GM12864 (cell line): ENCODE results near the gene CDX1.

Source experiments
- DNase-seq: peaks from one replicate; pipeline ENCODE4 v3.0.0-alpha.2; 2011; ENCODE audit warnings: low read depth
- H3K4me3 ChIP-seq: 2 replicates; pipeline ENCODE4 v1.5.1; 2011; ENCODE audit warnings: mild to moderate bottlenecking, low read depth, low read length, control low read depth
- CTCF ChIP-seq: IDR thresholded peaks from 2 replicates; pipeline ENCODE4 v1.5.1; 2011; ENCODE audit warnings: low read depth, mild to moderate bottlenecking, moderate library complexity, low read length, control low read depth, inconsistent platforms; ENCODE audit errors: missing control alignments

CDX1 gene

GRCh38 chr5:150163035-150163434 is 3.5 kb upstream of the CDX1 start:
- no peak for TF ChIP-seq CTCF
- DNase-seq, result no peak
- no peak overlapping the region for H3K4me3 ChIP-seq

- DNase-seq, result no peak
- H3K4me3 ChIP-seq, result no peak overlapping the region
- TF ChIP-seq CTCF, result no peak
Measured at GRCh38 chr5:150163547-150164059, 3.0 kb upstream of the CDX1 start.

- TF ChIP-seq CTCF, result no peak
- H3K4me3 ChIP-seq, result no peak overlapping the region
- no peak for DNase-seq
Measured at GRCh38 chr5:150164211-150164980, 2.2 kb upstream of the CDX1 start.

GRCh38 chr5:150166037-150166649 is 435 bp upstream of the CDX1 start:
- no peak overlapping the region for H3K4me3 ChIP-seq
- DNase-seq, result no peak
- no peak for TF ChIP-seq CTCF

GRCh38 chr5:150167512-150167850 is 903 bp downstream of the CDX1 start:
- H3K4me3 ChIP-seq, result no peak overlapping the region

GRCh38 chr5:150167908-150168307 is 1.3 kb downstream of the CDX1 start:
- H3K4me3 ChIP-seq, result no peak overlapping the region
- DNase-seq, result no peak
- TF ChIP-seq CTCF, result peak; percentile 27

More at GRCh38 chr5:150167512-150167850, 903 bp downstream of the CDX1 start:
- DNase-seq, result no peak
- no peak for TF ChIP-seq CTCF

- no peak for TF ChIP-seq CTCF
- H3K4me3 ChIP-seq, result no peak overlapping the region
- no peak for DNase-seq
Measured at GRCh38 chr5:150168864-150169263, 2.3 kb downstream of the CDX1 start.
